ENCODE data around the gene ATRAID.

ATRAID gene

GRCh38 chr2:27220091-27220490 is 8.2 kb downstream of the ATRAID start:
- no peak for DNase-seq

GRCh38 chr2:27221166-27221565 is 9.3 kb downstream of the ATRAID start:
- DNase-seq = no peak

GRCh38 chr2:27222407-27222806 is 10.6 kb downstream of the ATRAID start:
- no peak for DNase-seq

DNA sequence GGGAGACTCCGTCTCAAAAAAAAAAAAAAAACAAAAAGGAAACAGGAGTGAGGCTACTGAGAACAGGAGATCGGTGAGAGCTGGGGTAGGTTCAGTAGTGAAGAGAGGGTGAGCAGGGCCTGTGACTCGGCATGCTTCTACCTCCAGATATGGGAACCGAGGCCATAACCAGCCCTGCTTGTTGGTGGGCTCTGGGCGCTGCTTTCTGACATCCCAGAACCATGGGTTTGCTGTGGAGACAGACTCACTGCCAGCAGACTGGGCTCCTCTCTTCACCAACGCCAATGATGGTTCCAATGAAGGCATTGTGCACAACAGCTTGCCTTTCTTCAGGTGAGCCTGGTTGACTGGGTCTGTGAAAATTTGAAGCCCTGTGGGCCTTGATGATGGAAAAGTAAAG is 11.6 kb downstream of the ATRAID start:
- no peak for DNase-seq

GRCh38 chr2:27225526-27225925 is 13.7 kb downstream of the ATRAID start:
- no peak for DNase-seq

- no peak for DNase-seq
Observed at GRCh38 chr2:27227501-27227900, 15.7 kb downstream of the ATRAID start.

DNA sequence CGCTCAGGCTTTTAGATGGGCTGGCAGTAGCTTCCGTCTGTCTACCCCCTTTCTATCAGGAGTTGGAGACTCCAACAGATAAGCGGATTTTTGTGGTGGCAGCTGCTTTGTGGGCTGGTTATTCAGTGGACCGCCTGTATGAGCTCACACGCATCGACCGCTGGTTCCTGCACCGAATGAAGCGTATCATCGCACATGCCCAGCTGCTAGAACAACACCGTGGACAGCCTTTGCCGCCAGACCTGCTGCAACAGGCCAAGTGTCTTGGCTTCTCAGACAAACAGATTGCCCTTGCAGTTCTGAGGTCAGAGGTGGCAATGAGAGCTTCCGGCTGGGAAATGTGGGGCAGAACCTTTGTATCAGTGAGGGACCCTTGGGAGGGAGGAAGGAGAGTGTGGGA is 20.1 kb downstream of the ATRAID start:
- no peak for DNase-seq

DNA sequence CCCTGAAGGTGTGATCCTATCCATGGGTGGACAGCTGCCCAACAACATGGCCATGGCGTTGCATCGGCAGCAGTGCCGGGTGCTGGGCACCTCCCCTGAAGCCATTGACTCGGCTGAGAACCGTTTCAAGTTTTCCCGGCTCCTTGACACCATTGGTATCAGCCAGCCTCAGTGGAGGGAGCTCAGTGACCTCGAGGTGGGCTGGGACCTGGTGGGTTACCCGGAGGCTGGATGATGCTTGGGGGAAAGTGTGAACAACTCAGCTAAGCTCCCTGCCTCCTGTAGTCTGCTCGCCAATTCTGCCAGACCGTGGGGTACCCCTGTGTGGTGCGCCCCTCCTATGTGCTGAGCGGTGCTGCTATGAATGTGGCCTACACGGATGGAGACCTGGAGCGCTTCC is 21.5 kb downstream of the ATRAID start:
- no peak for DNase-seq

DNA sequence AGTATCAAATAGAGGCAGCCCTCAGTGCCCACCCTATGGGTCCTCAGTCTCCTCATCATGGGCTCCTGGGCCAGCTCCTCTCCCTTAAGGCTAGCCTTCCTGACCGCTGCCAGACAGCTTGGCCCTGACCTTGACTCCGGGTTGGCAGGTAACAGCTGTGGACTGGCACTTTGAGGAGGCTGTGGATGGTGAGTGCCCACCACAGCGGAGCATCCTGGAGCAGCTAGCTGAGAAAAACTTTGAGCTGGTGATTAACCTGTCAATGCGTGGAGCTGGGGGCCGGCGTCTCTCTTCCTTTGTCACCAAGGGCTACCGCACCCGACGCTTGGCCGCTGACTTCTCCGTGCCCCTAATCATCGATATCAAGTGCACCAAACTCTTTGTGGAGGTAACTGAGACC is 24.3 kb downstream of the ATRAID start:
- DNase-seq = no peak

DNA sequence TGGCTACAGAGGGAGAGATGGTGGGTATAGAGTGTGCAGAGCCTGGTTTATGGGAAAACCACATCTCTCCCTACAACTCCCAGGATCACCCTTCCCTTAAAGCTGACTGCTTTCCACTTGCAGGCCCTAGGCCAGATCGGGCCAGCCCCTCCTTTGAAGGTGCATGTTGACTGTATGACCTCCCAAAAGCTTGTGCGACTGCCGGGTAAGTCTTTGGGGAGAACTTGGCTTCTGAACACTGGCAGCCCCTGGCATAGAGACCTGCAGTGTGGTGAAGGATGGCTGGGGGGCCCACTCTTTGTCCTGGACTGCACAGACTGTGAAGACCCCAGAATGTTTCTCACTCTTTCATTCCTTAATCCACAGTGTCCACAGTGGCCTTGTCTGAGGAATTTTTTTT is 24.8 kb downstream of the ATRAID start:
- DNase-seq = no peak

GRCh38 chr2:27237341-27237945 is 25.6 kb downstream of the ATRAID start:
- no peak for DNase-seq

- DNase-seq = no peak
Observed at GRCh38 chr2:27238976-27239375, 27.1 kb downstream of the ATRAID start.

DNA sequence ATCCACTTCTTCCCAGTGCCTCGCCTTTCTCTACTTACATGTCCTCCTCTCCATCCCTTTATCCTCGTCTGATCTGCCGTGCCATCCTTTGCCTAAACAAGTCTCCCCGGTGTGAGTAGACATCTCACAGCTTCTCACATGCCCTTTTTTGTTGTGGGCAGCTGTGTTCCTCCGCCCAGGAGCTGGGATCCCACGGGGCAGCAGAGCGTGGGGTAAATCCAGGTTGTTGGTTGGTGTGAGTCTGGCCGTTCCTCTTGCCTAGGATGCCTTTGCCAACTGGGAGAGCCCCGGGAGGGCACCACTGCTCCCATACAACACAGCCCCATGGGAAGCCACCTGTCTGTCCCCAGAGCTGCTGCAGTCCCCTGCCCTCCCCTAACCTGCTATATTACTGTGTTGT is 28.6 kb downstream of the ATRAID start:
- no peak for DNase-seq

DNA sequence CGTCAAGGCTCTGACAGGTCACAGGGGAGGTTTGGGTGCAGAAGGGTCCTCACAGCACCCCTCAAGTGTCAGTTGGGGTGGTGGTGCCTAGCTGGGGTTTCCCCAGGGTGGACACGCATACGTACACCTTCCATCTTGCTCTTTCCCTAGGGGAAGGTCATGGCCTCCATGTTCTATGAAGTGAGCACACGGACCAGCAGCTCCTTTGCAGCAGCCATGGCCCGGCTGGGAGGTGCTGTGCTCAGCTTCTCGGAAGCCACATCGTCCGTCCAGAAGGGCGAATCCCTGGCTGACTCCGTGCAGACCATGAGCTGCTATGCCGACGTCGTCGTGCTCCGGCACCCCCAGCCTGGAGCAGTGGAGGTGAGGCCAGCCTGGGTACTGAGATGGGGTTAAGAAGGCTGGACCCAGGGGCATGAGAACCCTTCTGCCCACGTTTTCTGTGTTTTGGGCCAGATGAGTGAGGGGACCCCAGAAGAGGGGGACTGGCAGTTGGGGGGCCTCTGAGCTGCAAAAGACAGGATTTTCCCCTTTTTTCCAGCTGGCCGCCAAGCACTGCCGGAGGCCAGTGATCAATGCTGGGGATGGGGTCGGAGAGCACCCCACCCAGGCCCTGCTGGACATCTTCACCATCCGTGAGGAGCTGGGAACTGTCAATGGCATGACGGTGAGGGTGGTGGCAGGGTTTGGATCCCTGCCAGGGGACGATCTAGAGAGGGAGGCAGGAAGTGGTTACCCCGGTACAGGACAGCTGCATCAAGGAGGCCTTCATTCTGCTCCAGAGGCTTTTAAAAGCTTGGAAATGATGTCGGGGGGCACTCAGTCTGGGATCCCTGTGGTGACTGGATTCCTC is 30.1 kb downstream of the ATRAID start:
- peak; percentile 9 for DNase-seq

DNA sequence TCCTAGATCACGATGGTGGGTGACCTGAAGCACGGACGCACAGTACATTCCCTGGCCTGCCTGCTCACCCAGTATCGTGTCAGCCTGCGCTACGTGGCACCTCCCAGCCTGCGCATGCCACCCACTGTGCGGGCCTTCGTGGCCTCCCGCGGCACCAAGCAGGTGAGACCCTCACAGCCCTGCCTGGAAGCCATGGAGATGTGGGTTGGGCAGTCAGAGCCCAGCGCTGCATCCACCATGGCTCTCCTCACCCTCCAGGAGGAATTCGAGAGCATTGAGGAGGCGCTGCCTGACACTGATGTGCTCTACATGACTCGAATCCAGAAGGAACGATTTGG is 30.7 kb downstream of the ATRAID start:
- DNase-seq = no peak

GRCh38 chr2:27243391-27244130 is 31.7 kb downstream of the ATRAID start:
- no peak for DNase-seq

GRCh38 chr2:27245116-27245515 is 33.3 kb downstream of the ATRAID start:
- no peak for DNase-seq

- no peak for DNase-seq
Observed at GRCh38 chr2:27245626-27246025, 33.8 kb downstream of the ATRAID start.

GRCh38 chr2:27247893-27248292 is 36.1 kb downstream of the ATRAID start:
- no peak for DNase-seq

DNA sequence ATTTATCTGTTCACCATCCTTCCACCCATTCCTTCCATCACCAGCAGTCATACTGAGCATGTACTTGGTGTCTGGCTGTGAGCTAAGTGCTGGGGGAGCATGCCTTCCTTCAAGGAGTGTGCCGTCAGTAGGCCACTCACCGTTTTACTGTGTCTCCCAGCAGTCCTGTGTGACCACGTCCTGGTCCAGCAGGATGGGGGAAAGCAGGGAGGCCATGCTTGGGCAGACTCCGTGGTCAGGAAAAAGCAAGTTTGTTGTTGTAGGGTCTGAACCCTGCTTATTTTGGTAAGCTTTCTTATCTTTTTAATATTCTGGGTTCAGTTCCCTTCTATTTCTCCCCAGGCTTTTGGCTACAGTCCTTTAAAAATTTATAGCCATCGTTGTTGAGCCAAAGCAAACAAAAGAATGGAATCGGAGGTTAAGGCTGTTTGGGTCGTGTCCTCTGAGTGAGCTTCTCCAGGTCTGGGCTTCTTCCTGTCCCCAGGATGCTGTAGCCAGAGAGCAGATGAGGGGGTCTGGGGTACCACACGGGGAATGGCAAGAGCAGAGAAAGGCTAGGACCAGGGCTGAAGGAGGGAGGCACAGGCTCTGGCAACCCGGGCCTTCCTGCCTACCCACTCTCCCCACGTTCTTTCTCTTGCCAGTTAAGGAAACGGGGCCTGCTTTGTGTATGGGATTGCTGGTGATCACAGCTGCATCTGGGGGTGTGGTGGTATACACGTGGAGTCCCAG is 37.5 kb downstream of the ATRAID start:
- DNase-seq = no peak

DNA sequence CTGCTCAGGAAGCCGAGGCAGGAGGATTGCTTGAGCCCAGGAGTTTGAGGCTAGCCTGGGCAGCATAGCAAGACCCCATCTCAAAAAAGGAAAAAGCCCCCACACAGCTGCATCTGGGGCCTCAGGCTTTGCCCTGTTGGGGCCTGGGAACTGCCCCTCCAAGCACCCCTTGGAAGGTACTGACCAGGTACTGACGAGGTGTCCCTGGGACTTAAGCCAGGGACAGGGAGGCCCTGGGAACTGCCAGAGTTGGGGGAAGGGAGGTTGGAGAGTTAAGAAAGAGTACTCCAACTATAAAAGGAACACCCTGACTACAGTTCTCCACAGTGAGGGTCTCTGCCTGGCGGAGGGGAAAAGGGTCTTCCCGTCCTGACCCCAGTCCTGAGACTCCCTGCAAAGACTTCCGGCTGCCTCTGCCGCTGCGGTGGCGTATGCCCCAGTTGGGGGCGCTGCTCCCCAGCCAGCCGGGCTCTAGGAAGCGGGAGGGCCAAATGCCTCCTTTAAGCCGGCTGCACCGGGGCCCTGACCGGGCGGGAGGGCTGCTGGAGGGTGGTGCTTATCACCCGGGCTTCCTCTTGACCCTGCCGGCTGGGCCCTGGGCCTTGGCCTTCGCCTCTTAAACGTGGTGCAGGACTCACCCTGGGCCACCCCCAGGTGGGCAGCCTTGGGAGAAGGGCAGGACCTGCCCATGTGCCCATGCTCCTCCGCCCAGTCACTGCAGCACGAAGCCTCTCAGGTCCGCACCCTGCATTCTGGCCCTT is 38.2 kb downstream of the ATRAID start:
- DNase-seq = peak; percentile 45

DNA sequence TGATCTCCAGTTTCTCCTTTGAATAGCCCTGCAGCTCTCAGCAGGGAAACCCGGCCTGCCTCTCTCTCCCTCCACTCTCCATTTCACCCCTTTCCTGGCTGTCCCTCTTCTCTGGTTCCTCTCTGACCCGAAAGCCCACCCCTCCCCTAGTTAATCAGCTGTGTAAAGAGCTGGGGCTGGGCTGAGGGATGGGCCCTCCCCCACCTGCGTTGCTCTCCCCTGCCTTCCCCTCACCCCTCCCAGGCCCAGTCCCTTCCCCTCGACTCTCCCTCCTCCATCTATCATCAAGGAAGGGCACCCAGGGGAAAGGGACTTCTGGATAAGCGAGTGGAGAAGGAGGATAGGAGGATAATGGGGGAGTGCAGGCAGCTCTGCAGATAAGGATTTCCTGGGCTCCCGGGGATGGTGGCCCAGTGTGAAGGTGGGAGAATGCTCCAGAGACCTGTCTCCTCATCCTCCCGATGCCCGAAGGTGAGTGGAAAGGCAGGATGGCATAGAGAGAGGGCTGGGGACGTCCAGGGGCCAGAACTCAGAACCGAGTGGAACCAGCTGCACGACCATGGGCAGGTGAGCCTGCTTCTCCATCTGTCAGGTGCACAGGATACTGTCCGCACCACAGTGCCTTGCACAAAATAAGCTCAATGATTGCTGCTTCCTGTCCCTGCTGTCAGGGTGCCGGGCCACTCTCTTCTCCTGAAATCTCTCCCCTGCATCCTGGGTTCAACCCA is 39.0 kb downstream of the ATRAID start:
- no peak for DNase-seq
